ENCODE results near the gene CUL1.

The CUL1 gene

DNA sequence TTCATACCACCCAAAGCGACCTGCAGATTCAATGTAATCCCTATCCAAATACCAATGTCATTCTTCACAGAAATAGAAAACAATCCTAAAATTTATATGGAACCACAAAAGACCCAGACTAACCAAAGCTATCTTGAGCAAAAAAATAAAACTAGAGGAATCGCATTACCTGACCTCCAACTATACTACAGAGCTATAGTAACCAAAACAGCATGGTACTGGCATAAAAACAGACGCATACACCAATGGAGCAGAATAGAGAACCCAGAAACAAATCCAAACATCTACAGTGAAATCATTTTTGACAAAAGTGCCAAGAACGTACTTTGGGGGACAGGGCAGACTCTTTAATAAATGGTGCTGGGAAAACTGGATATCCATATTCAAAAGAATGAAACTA, 16.9 kb upstream of the CUL1 start:
- in situ Hi-C loops (cut with HindIII; ENCODE audit: low pct_unique_long_range_greater_than_20kb, low sequenced_read_pairs): no loop called here
- TF ChIP-seq JUND (IDR thresholded peaks at IDR 0.05; ENCODE audit: low read depth): no peak
- DNase-seq (ENCODE audit: low read depth in 1 of 2, low spot score in 1 of 2): no peak

DNA sequence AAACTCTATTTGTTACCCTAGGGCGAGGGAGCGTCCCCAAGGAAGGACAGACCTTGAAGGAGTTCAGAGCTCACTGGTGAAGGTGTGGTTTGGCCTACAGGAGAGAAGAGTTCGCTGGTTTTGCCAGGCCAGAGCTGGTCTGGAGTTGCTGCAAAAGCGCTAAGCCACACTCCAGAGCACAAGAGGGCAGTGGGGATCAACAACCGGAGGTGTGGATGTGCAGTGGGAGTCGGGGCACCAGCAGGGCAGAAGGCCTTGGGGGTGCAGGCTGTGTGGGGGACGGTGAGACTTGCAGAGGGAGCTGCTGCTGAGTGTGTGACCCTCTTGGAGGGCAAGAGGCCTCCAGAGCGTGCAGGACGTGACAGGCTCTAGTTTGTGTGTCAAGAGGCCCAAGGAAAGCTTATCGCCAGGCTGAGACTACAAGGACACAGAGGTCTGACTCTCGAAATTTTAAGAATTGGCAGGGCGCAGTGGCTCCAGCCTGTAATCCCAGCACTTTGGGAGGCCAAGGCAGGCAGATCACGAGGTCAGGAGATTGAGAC, 14.3 kb upstream of the CUL1 start:
- in situ Hi-C loops (cut with HindIII; ENCODE audit: low pct_unique_long_range_greater_than_20kb, low sequenced_read_pairs): no loop called here
- DNase-seq (ENCODE audit: low read depth in 1 of 2, low spot score in 1 of 2): no peak
- no peak for TF ChIP-seq JUND (IDR thresholded peaks at IDR 0.05; ENCODE audit: low read depth)

DNA sequence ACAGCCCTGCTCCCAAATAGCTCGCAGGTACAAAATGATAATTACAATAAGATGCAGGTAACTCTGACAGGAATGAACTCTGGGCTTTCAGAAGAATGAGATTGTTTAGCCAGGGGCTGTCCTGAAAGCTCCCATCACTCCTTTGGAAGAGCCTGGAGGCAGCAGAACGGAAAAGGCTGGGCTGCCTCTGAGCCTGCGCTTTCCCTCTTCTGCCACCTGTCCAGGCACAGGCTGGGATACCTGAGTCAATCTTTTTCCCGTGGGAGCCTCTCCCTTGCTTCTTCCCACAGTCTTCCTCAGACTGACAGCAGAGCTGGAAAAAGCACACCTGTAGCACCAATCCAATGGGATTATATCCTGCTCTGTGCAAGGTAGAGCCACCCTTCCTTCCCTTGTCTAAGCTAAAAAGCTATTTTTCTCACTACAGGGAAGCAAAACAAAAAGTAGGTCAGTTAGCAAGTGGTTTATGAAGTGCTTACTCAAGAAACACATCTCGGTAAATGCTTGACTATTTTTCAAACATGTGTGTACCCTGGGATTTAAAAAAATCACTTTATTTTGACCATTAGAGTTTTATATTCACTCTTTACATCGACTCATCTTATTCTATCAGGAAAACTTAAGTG, 12.3 kb upstream of the CUL1 start:
- no peak for DNase-seq (ENCODE audit: low read depth in 1 of 2, low spot score in 1 of 2)
- TF ChIP-seq JUND (IDR thresholded peaks at IDR 0.05; ENCODE audit: low read depth): no peak
- in situ Hi-C loops (cut with HindIII; ENCODE audit: low pct_unique_long_range_greater_than_20kb, low sequenced_read_pairs): no loop called here

DNA sequence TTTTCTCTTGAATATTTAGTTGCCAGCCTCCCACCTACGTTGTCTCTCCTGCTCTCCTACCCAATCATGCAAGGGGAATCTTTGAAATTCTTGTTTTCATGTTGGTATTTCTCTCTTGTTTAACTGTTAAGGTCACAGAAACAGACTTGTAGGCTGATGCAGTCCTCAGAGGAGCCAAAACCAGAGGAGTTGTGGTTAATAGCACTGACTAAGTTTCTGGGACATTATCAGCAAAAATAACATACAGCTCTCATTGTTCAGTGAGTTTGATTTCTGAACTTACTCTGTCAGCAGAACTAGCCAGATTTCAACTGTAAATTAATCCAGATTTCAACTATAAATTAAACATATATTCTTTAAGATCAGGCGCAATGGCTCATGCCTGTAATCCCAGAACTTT, 11.1 kb upstream of the CUL1 start:
- no peak for TF ChIP-seq JUND (IDR thresholded peaks at IDR 0.05; ENCODE audit: low read depth)
- DNase-seq (ENCODE audit: low read depth in 1 of 2, low spot score in 1 of 2): no peak
- in situ Hi-C loops (cut with HindIII; ENCODE audit: low pct_unique_long_range_greater_than_20kb, low sequenced_read_pairs): no loop called here

DNA sequence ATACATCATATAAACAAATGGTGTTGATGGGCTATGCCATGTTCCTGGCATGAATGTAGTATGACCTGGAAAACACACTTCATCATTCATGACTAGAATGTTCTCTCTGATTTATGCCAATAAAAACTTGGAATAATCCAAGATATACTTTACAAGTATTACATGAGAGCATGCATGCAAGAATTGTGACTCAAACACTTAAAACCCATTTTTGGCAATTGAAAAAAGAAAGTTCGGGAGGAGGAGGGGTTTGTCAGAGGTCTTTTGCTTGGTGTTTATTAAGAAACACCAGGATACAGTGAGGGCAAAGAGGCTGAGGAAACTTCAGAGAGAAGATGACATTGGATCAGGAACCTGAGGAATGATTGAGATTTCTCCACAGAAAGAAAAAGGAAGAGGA, 10.2 kb upstream of the CUL1 start:
- no peak for DNase-seq (ENCODE audit: low read depth in 1 of 2, low spot score in 1 of 2)
- in situ Hi-C loops (cut with HindIII; ENCODE audit: low pct_unique_long_range_greater_than_20kb, low sequenced_read_pairs): no loop called here
- TF ChIP-seq JUND (IDR thresholded peaks at IDR 0.05; ENCODE audit: low read depth): no peak

DNA sequence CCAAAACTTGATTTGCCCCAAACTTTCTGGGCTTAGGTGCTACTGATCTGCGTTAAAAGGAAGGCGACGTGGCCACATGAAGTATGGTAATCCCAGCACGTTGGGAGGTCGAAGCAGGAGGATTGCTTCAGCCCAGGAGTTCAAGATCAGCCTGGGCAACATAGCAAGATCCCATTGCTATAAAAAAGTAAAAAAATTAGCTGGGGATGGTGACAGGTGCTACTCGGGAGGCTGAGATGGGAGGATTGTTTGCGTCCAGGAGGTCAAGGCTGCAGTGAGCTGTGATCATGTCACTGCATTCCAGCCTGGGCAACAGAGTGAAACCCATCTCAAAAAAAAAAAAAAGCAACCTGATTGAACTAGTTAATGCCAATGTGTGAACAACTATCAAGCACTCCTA, 5.1 kb upstream of the CUL1 start:
- in situ Hi-C loops (cut with HindIII; ENCODE audit: low pct_unique_long_range_greater_than_20kb, low sequenced_read_pairs): no loop called here
- no peak for TF ChIP-seq JUND (IDR thresholded peaks at IDR 0.05; ENCODE audit: low read depth)
- no peak for DNase-seq (ENCODE audit: low read depth in 1 of 2, low spot score in 1 of 2)

DNA sequence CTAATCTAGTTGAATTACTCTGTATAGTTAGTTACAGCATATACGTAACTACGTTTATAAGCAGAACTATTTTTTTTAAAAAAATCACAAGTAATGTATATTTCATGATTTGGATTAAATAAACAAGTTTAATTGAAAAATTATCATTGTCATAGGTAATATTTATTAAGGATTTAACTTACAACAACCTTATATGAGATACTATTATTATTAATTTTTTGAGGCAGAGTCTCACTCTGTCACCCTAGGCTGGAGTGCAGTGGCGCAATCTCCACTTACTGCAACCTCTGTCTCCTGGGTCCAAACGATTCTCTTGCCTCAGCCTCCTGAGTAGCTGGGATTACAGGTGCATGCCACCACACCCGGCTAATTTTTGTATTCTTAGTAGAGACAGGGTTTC, 4.1 kb upstream of the CUL1 start:
- no peak for TF ChIP-seq JUND (IDR thresholded peaks at IDR 0.05; ENCODE audit: low read depth)
- DNase-seq (ENCODE audit: low read depth in 1 of 2, low spot score in 1 of 2): no peak
- in situ Hi-C loops (cut with HindIII; ENCODE audit: low pct_unique_long_range_greater_than_20kb, low sequenced_read_pairs): no loop called here

DNA sequence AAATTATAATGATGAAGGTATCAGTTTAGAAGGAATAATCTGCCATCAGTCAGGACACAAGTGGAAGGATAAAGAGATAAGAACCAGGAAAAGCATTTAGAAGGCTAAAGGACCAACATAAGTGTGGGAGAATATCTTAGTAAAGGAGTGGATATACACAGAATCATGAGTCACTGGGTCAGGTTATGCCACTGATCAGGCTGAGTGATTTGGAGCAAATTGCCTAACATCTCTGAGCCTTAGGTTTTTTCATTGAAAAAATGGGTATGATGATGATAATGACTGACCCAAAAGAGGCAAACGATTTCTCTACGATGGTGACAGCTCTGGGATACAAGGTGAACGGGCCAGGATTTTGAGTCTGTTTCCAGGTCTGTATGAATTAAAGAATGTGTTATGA, 2.8 kb upstream of the CUL1 start:
- no peak for TF ChIP-seq JUND (IDR thresholded peaks at IDR 0.05; ENCODE audit: low read depth)
- in situ Hi-C loops (cut with HindIII; ENCODE audit: low pct_unique_long_range_greater_than_20kb, low sequenced_read_pairs): no loop called here
- no peak for DNase-seq (ENCODE audit: low read depth in 1 of 2, low spot score in 1 of 2)

DNA sequence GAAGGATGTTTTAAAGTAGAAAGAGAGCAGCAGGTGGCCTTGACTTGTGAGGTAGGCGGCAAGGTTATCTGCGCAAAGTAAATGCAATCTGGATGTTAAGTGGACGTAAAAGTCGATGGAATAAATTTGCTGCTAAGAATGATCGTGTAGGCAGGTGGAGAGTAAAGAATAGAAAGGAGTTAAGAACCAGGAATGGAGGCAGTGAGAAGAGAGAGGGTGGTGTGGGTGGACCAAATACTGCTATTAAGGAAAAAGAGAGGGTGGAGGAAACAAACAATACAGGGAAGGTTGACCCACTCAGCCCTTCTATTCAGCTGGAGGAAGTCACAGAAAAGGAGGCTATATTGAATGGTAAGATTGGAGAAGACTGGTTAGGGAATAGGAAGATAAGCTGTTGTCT, 1.9 kb upstream of the CUL1 start:
- DNase-seq (ENCODE audit: low read depth in 1 of 2, low spot score in 1 of 2): no peak
- TF ChIP-seq JUND (IDR thresholded peaks at IDR 0.05; ENCODE audit: low read depth): no peak
- in situ Hi-C loops (cut with HindIII; ENCODE audit: low pct_unique_long_range_greater_than_20kb, low sequenced_read_pairs): no loop called here

DNA sequence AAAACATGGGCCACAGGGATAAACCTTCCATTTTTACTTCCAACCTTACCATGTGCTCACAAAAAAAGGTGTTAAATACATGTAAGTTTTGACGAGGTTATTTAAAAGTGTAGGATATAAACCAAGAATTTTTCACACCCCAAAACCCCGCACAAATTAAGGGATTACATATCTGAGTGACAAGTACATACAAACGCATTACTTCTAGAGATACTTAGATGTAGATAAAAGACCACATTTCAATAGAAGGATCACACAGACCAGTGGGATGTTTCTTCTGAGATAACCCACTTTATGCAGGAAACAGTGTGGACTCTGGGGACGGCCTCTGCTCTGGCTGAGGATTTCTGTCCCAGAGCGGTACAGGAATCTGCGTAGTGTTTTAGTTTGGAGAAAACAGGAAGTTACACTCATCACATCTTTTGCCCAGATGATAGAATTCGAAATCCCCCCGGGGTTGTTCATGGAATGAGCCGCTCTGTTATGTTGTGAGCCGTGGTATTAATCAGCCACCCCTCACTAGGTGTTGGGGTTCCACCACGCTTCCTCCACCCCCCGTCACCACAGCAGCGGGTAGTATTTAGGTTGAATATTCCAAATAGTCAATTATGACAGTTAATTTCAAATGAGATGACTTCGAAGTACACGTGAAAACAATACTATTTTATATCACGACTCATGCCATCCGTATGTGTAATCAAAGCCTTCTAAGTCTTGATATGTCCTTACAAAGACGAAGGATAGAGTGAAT, 1.3 kb upstream of the CUL1 start:
- TF ChIP-seq JUND (IDR thresholded peaks at IDR 0.05; ENCODE audit: low read depth): no peak
- in situ Hi-C loops (cut with HindIII; ENCODE audit: low pct_unique_long_range_greater_than_20kb, low sequenced_read_pairs): no loop called here
- no peak for DNase-seq (ENCODE audit: low read depth in 1 of 2, low spot score in 1 of 2)

DNA sequence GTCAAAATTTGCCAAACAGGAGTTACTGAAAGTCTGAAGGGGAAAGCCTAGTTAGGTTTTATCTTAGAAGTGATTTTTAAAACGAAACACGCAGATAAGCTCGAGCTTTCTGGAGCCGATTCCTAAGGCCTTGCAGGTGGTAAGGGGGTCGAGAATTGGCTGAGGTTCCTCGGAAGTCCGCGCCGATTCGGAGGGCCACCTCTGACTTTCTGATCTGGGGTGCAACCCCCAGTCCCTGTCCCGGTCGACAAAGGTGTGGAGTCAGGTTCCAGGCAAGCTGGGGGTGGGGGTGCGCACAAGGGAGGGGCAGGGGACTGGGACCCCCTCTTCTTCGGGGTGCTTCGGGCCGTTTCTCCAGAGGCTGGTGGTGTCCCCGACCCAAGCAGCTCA, 701 bp upstream of the CUL1 start:
- in situ Hi-C loops (cut with HindIII; ENCODE audit: low pct_unique_long_range_greater_than_20kb, low sequenced_read_pairs): no loop called here
- no peak for DNase-seq (ENCODE audit: low read depth in 1 of 2, low spot score in 1 of 2)
- no peak for TF ChIP-seq JUND (IDR thresholded peaks at IDR 0.05; ENCODE audit: low read depth)

DNA sequence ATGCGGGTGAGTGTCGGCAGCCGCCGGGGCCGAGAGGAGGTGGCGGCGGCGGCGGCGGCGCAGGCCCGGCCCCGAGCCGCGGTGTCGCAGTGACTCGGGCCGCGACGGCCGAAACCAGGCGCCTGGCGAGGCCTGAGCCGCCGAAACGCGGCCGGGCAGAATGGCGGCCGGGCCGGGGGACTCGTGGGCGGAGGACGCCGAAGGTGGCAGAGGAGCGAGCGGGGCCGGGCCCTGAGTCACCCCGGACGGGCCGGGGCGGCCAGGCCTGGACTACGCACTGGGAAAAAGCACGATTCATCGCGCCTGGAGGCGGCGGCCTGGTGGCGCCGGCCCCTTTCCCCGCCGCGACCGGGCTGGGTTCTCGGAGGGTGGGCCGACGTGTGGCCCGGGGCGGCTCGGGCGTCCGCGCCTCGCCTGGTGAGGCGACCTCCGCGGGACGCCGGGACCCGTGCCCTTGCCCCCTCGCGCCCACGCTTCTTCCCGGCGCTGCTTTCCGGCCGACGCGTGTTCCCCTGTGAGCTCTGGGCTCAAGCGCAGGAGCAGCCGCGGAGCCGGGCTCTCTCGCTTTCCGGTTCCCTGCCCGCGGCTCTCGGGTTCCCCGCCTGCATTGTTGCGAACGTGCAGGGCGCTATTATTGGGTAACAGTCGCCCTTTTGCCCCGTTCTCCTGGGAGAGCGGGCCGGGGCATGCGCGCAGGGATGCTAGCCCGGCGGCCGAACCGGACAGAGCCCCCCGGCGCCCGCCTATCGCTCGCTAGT, 500 bp downstream of the CUL1 start:
- peak in 1 of 2 experiments; percentile 25 for DNase-seq (ENCODE audit: low read depth in 1 of 2, low spot score in 1 of 2)
- no peak for TF ChIP-seq JUND (IDR thresholded peaks at IDR 0.05; ENCODE audit: low read depth)
- in situ Hi-C loops (cut with HindIII; ENCODE audit: low pct_unique_long_range_greater_than_20kb, low sequenced_read_pairs): no loop called here

Data from T47D (cell line).